Panc1 (cell line): ENCODE data around the gene SCRG1. TPM values are rescaled to one million over a fixed set of nuclear protein-coding genes. Genes with fewer than 3 reads are reported as not detected.

ENCODE experiments used
- ATAC-seq: fragments of 200-7000 bp; cut with Tn5 transposase; 2 replicates; pipeline ENCODE4 v1.9.1; 2020; ENCODE audit warnings: mild to moderate bottlenecking, moderate library complexity
- BruUV-seq: library from RNA; stranded (reverse); fragments of 400-500 nt; replicated peaks from 2 replicates; lab custom pipeline; 2021; lab: Mats Ljungman, UMichigan
- CTCF ChIA-PET: fragments of 300-600 bp; sonication (Branson Sonifier 250); formaldehyde crosslinking; loops from one replicate; lab custom pipeline; 2022; ENCODE audit warnings: antibody characterized with exemption; lab: Charles Lee
- POLR2A ChIA-PET: fragments of 300-600 bp; sonication (Branson Sonifier 250); formaldehyde crosslinking; loops from one replicate; lab custom pipeline; 2022; ENCODE audit warnings: antibody characterized with exemption; lab: Charles Lee
- DNase-seq: peaks from one replicate; pipeline ENCODE4 v3.0.0-alpha.2; 2010; ENCODE audit warnings: low read depth, low spot score
- H3K27ac ChIP-seq: 2 replicates; pipeline ENCODE4 v1.5.1; 2011; ENCODE audit warnings: mild to moderate bottlenecking, low read length, inconsistent platforms
- H3K27me3 ChIP-seq: fragments of 200-500 bp; sonication (Bioruptor generic); 2 replicates; pipeline ENCODE4 v1.6.0; 2014; ENCODE audit warnings: low read length, inconsistent platforms; ENCODE audit not compliant: control insufficient read depth, insufficient read depth
- H3K36me3 ChIP-seq: fragments of 200-500 bp; sonication (Bioruptor generic); 2 replicates; pipeline ENCODE4 v1.5.1; 2014; ENCODE audit warnings: inconsistent platforms, mild to moderate bottlenecking, low read length, moderate library complexity; ENCODE audit not compliant: control insufficient read depth, insufficient read depth
- H3K4me1 ChIP-seq: 2 replicates; pipeline ENCODE4 v1.5.1; 2011; ENCODE audit warnings: inconsistent platforms, mild to moderate bottlenecking, low read length, moderate library complexity; ENCODE audit not compliant: control insufficient read depth, insufficient read depth
- H3K4me3 ChIP-seq, 2 experiments: 2 replicates each; pipeline ENCODE4 v1.5.1; 2011 to 2012; ENCODE audit warnings: low read depth in 2 of 2, low read length in 2 of 2, mild to moderate bottlenecking in 2 of 2, inconsistent platforms in 1 of 2, moderate library complexity in 1 of 2
- H3K9me3 ChIP-seq: fragments of 200-500 bp; sonication (Bioruptor generic); 2 replicates; pipeline ENCODE4 v1.5.1; 2014; ENCODE audit warnings: low read depth, mild to moderate bottlenecking, inconsistent platforms, low read length, moderate library complexity; ENCODE audit not compliant: control insufficient read depth, insufficient read depth
- POLR2AphosphoS5 ChIP-seq: IDR thresholded peaks from 2 replicates; pipeline ENCODE4 v1.6.1; 2012; ENCODE audit warnings: mild to moderate bottlenecking, low read depth, low read length, moderate library complexity
- SIN3A ChIP-seq: IDR thresholded peaks from 2 replicates; pipeline ENCODE4 v1.6.1; 2012; ENCODE audit warnings: low read depth, mild to moderate bottlenecking, low read length, moderate library complexity, borderline replicate concordance; ENCODE audit not compliant: insufficient read depth
- TCF7L2 ChIP-seq: IDR thresholded peaks from 2 replicates; pipeline ENCODE4 v1.6.1; 2011; ENCODE audit warnings: mild to moderate bottlenecking, low read depth, low read length, inconsistent platforms
- in situ Hi-C: cut with HindIII; loops from 2 replicates; pipeline ENCODE4 v1.10.0; 2016; ENCODE audit warnings: low sequenced_read_pairs, low pct_unique_long_range_greater_than_20kb
- intact Hi-C: fragments of 100-400 bp; cut with micrococcal nuclease; formaldehyde crosslinking; loops from one replicate; pipeline ENCODE4 v1.10.0; 2022; ENCODE audit not compliant: unreplicated experiment
- total RNA-seq: library from RNA; stranded (reverse); gene quantifications from one replicate; pipeline ENCODE4 v1.2.1, GENCODE V29; 2021; ENCODE audit not compliant: unreplicated experiment
- TF ChIP-seq, protein P1 (sequence below), 2 experiments: IDR thresholded peaks; 2 replicates each; pipeline ENCODE4 v1.6.1; 2011 to 2012; ENCODE audit warnings: low read depth in 2 of 2, control low read depth in 1 of 2, low read length in 1 of 2, mild to moderate bottlenecking in 1 of 2, moderate library complexity in 1 of 2; ENCODE audit not compliant: insufficient read depth in 1 of 2
- TF ChIP-seq, protein P2 (sequence below): fragments of 450-650 bp; IDR thresholded peaks from 2 replicates; pipeline ENCODE4 v1.5.1; 2017; ENCODE audit warnings: mild to moderate bottlenecking

The SCRG1 gene
- total RNA-seq, 1 experiment from 2014 or later = not detected

DNA sequence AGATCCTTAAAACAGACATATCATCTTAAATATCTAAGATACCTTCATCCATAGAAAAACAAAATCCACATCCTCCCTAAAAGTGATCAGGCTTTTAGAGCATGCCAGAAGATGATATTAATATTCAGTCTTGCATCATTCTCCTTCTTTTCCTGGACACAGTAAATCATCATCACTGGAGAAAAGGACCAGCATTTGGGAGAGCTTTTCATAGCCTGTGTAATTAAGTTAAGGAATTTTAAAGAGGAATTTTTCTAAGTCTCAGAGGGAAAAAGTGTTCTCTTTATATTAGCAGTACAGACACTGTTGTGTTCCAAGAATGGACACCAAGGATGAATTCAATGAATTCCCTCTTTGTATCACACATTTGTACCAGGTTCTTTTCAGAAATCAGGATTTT is 696 bp downstream of the SCRG1 start:
- TF ChIP-seq POLR2AphosphoS5 (no peak), TCF7L2 (no peak), SIN3A (no peak)
- TF ChIP-seq, protein P1, sequence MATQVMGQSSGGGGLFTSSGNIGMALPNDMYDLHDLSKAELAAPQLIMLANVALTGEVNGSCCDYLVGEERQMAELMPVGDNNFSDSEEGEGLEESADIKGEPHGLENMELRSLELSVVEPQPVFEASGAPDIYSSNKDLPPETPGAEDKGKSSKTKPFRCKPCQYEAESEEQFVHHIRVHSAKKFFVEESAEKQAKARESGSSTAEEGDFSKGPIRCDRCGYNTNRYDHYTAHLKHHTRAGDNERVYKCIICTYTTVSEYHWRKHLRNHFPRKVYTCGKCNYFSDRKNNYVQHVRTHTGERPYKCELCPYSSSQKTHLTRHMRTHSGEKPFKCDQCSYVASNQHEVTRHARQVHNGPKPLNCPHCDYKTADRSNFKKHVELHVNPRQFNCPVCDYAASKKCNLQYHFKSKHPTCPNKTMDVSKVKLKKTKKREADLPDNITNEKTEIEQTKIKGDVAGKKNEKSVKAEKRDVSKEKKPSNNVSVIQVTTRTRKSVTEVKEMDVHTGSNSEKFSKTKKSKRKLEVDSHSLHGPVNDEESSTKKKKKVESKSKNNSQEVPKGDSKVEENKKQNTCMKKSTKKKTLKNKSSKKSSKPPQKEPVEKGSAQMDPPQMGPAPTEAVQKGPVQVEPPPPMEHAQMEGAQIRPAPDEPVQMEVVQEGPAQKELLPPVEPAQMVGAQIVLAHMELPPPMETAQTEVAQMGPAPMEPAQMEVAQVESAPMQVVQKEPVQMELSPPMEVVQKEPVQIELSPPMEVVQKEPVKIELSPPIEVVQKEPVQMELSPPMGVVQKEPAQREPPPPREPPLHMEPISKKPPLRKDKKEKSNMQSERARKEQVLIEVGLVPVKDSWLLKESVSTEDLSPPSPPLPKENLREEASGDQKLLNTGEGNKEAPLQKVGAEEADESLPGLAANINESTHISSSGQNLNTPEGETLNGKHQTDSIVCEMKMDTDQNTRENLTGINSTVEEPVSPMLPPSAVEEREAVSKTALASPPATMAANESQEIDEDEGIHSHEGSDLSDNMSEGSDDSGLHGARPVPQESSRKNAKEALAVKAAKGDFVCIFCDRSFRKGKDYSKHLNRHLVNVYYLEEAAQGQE (IDR thresholded peaks at IDR 0.05; ENCODE audit: insufficient read depth in 1 of 2, low read depth in 2 of 2, low read length in 1 of 2) = no peak
- TF ChIP-seq, protein P2, sequence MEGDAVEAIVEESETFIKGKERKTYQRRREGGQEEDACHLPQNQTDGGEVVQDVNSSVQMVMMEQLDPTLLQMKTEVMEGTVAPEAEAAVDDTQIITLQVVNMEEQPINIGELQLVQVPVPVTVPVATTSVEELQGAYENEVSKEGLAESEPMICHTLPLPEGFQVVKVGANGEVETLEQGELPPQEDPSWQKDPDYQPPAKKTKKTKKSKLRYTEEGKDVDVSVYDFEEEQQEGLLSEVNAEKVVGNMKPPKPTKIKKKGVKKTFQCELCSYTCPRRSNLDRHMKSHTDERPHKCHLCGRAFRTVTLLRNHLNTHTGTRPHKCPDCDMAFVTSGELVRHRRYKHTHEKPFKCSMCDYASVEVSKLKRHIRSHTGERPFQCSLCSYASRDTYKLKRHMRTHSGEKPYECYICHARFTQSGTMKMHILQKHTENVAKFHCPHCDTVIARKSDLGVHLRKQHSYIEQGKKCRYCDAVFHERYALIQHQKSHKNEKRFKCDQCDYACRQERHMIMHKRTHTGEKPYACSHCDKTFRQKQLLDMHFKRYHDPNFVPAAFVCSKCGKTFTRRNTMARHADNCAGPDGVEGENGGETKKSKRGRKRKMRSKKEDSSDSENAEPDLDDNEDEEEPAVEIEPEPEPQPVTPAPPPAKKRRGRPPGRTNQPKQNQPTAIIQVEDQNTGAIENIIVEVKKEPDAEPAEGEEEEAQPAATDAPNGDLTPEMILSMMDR = no peak
- ChIA-PET CTCF (no interaction called here), POLR2A (no interaction called here)
- no peak for ATAC-seq
- intact Hi-C loops = no loop called here
- no peaks in the 10 kb centered on the region for H3K4me1 ChIP-seq
- H3K4me3 ChIP-seq = no peak overlapping the region
- H3K9me3 ChIP-seq = no peaks in the 10 kb centered on the region
- no peaks in the 10 kb centered on the region for H3K27me3 ChIP-seq
- in situ Hi-C loops = no loop called here
- no TSS peak for BruUV-seq
- H3K27ac ChIP-seq = no peak overlapping the region
- no peak for DNase-seq
- no peaks in the 10 kb centered on the region for H3K36me3 ChIP-seq

DNA sequence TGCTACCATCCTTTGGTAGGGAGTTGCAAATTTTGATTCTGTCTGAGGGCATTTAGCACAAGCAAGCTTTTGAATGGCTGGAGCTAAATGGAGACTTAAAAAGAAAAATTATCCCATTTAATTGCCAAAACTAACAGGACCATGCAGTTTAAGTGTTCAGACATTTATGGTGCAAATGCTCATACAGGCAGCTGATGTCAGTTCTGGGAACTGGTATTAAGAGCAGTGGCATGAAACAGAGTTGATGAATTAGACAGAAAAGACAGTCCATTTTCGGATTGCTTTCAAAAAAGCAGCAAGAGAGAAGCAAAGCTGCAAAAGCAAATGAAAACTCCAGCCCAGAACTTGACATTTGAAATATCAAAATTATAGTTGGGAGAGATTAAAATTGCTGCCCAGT is 1.3 kb downstream of the SCRG1 start:
- no peak for TF ChIP-seq SIN3A
- TF ChIP-seq, protein P1 (IDR thresholded peaks at IDR 0.05; ENCODE audit: insufficient read depth in 1 of 2, low read depth in 2 of 2, low read length in 1 of 2) = no peak
- TF ChIP-seq, protein P2 = no peak
- no peak for TF ChIP-seq POLR2AphosphoS5
- no peak for TF ChIP-seq TCF7L2
- no peak overlapping the region for H3K27ac ChIP-seq
- H3K27me3 ChIP-seq = no peaks in the 10 kb centered on the region
- ATAC-seq = no peak
- no peak overlapping the region for H3K4me3 ChIP-seq
- BruUV-seq = no TSS peak
- POLR2A ChIA-PET = no interaction called here
- in situ Hi-C loops = no loop called here
- H3K36me3 ChIP-seq = no peaks in the 10 kb centered on the region
- no peaks in the 10 kb centered on the region for H3K4me1 ChIP-seq
- no peaks in the 10 kb centered on the region for H3K9me3 ChIP-seq
- intact Hi-C loops = no loop called here
- CTCF ChIA-PET = no interaction called here
- DNase-seq = no peak
